Measurements from ENCODE around the gene CHRNA3. TPM values are rescaled to one million over a fixed set of nuclear protein-coding genes. Genes with fewer than 3 reads are reported as not detected.

CHRNA3 gene
- total RNA-seq (ENCODE audit: low replicate concordance), result 0.84 and 1.6 TPM in 2 replicates

GRCh38 chr15:78620527-78621421 is at the start of gene CHRNA3:
TSS of gene CHRNA3 (minus strand) at chr15:78620996. CDS start at chr15:78620794, 202 bp downstream.
- H3K79me2 ChIP-seq (ENCODE audit: low read depth), result no peaks in the 10 kb centered on the region
- H3K27ac ChIP-seq, result no peak within 1 kb of the TSS
- no peaks in the 10 kb centered on the region for H3K36me3 ChIP-seq
- peak; percentile 77 for DNase-seq (ENCODE audit: low spot score)
- H3K27me3 Mint-ChIP-seq (ENCODE audit: insufficient read depth, low read depth), result peaks cover 35% of the 10 kb centered on the region
- no peak within 1 kb of the TSS for H3K9ac ChIP-seq
- H3K9me3 Mint-ChIP-seq, result no peaks in the 10 kb centered on the region
- H3K4me2 ChIP-seq, result peak within 1 kb of the TSS; percentile 96
- no peaks in the 10 kb centered on the region for H3K4me1 ChIP-seq
- peaks cover 55% of the 10 kb centered on the region for H3K27me3 ChIP-seq
- TF ChIP-seq EZH2 (IDR thresholded peaks at IDR 0.05) (peak; percentile 82), CTCF (IDR thresholded peaks at IDR 0.05) (no peak), EZH2phosphoT487 (IDR thresholded peaks at IDR 0.05) (peak; percentile 75)
- H3K4me3 ChIP-seq, result peak within 1 kb of the TSS; percentile 73
- peaks cover 16% of the 10 kb centered on the region for H3F3A ChIP-seq (ENCODE audit: low read depth)
- peaks cover 4% of the 10 kb centered on the region for H4K20me1 ChIP-seq (ENCODE audit: low read depth)
- peak within 1 kb of the TSS; percentile 83 for H3K4me3 Mint-ChIP-seq
- H3K36me3 Mint-ChIP-seq, result no peaks in the 10 kb centered on the region
- H3K27ac Mint-ChIP-seq, result no peak within 1 kb of the TSS
- no peaks in the 10 kb centered on the region for H3K9me3 ChIP-seq (ENCODE audit: low read depth)
- H3K4me1 Mint-ChIP-seq, result peaks cover 10% of the 10 kb centered on the region
- H2AFZ ChIP-seq (replicated peaks), result peak within 1 kb of the TSS; percentile 99

GRCh38 chr15:78668987-78669386 is 48.2 kb upstream of the CHRNA3 start:
- H3K4me2 ChIP-seq, result no peak overlapping the region
- H3K27ac Mint-ChIP-seq, result no peak overlapping the region
- H3K4me3 Mint-ChIP-seq, result no peak overlapping the region
- H3K4me3 ChIP-seq, result no peak overlapping the region
- H3K27me3 ChIP-seq, result no peaks in the 10 kb centered on the region
- H3K79me2 ChIP-seq (ENCODE audit: low read depth), result no peaks in the 10 kb centered on the region
- H3K36me3 Mint-ChIP-seq, result no peaks in the 10 kb centered on the region
- H3K36me3 ChIP-seq, result no peaks in the 10 kb centered on the region
- H2AFZ ChIP-seq (replicated peaks), result no peak overlapping the region
- peaks cover 27% of the 10 kb centered on the region for H3F3A ChIP-seq (ENCODE audit: low read depth)
- DNase-seq (ENCODE audit: low spot score), result no peak
- peaks cover 23% of the 10 kb centered on the region for H3K4me1 ChIP-seq
- H3K9me3 Mint-ChIP-seq, result no peaks in the 10 kb centered on the region
- H3K4me1 Mint-ChIP-seq, result peaks cover 29% of the 10 kb centered on the region
- peaks cover 12% of the 10 kb centered on the region for H3K27me3 Mint-ChIP-seq (ENCODE audit: insufficient read depth, low read depth)
- no peak overlapping the region for H3K27ac ChIP-seq
- H3K9ac ChIP-seq, result no peak overlapping the region
- TF ChIP-seq CTCF (IDR thresholded peaks at IDR 0.05), result no peak
- TF ChIP-seq EZH2phosphoT487 (IDR thresholded peaks at IDR 0.05), result no peak
- no peak for TF ChIP-seq EZH2 (IDR thresholded peaks at IDR 0.05)
- H4K20me1 ChIP-seq (ENCODE audit: low read depth), result peaks cover 15% of the 10 kb centered on the region
- H3K9me3 ChIP-seq (ENCODE audit: low read depth), result no peaks in the 10 kb centered on the region

- Histone ChIP-seq H3K79me2 (ENCODE audit: low read depth) (no peaks in the 10 kb centered on the region), H3K9ac (no peak overlapping the region), H3K9me3 (ENCODE audit: low read depth) (no peaks in the 10 kb centered on the region), H3F3A (ENCODE audit: low read depth) (peaks cover 25% of the 10 kb centered on the region), H4K20me1 (ENCODE audit: low read depth) (peaks cover 15% of the 10 kb centered on the region), H3K4me2 (no peak overlapping the region), H3K36me3 (no peaks in the 10 kb centered on the region), H3K27me3 (no peaks in the 10 kb centered on the region), H3K27ac (no peak overlapping the region), H3K4me1 (peaks cover 16% of the 10 kb centered on the region), H2AFZ (replicated peaks) (no peak overlapping the region), H3K4me3 (no peak overlapping the region)
- no peak overlapping the region for H3K4me3 Mint-ChIP-seq
- no peaks in the 10 kb centered on the region for H3K9me3 Mint-ChIP-seq
- H3K27me3 Mint-ChIP-seq (ENCODE audit: insufficient read depth, low read depth), result peaks cover 12% of the 10 kb centered on the region
- no peak overlapping the region for H3K27ac Mint-ChIP-seq
- no peak for DNase-seq (ENCODE audit: low spot score)
- no peaks in the 10 kb centered on the region for H3K36me3 Mint-ChIP-seq
- H3K4me1 Mint-ChIP-seq, result peaks cover 22% of the 10 kb centered on the region
- no peak for TF ChIP-seq CTCF (IDR thresholded peaks at IDR 0.05)
- no peak for TF ChIP-seq EZH2phosphoT487 (IDR thresholded peaks at IDR 0.05)
- TF ChIP-seq EZH2 (IDR thresholded peaks at IDR 0.05), result no peak
These were observed 46.9 kb upstream of the CHRNA3 start for GRCh38 chr15:78667578-78668236.

All from neural progenitor cell (in vitro differentiated cells).